ENCODE data around the gene APOL5. TPM values are rescaled to one million over a fixed set of nuclear protein-coding genes. Genes with fewer than 3 reads are reported as not detected.
"Not testable (repeated sequence)": the region's sequence is repeated elsewhere in the genome, so short reads cannot be mapped to it uniquely, and the experiment has no call there.

The APOL5 gene
- total RNA-seq (not detected), polyA plus RNA-seq (not detected)
- long read RNA-seq, donor 1: 0 reads
- long read RNA-seq, donor 2: 0 reads
- long read RNA-seq, donor 3: 0 reads
- long read RNA-seq, donor 4: 0 reads
- long read RNA-seq, donor 5: 0 reads
- long read RNA-seq, donor 6: 0 reads
- long read RNA-seq, donor 7: 0 reads
- long read RNA-seq, donor 8, partial matches to known transcripts: 5,410 of 5,415 reads
- long read RNA-seq, donor 8, other reads (novel, unspliced or antisense): 5 of 5,415 reads
- long read RNA-seq, donor 9, partial matches to known transcripts: 7,615 of 7,615 reads
- long read RNA-seq, donor 9, other reads (novel, unspliced or antisense): 0 of 7,615 reads
- long read RNA-seq, donor 10: 0 reads

- intact Hi-C loops (cut with DNase I; ENCODE audit: low total_unique reads): no loop called here
- Histone ChIP-seq H3K27me3 (no peaks in the 10 kb centered on the region), H3K9me3 (peaks cover 0 to 11% (median 4%) of the 10 kb centered on the region in 4 donors), H3K36me3 (no peaks in the 10 kb centered on the region), H3K27ac (no peak within 1 kb of the TSS), H3K4me3 (no peak within 1 kb of the TSS), H3K4me1 (no peaks in the 10 kb centered on the region)
- no peak for DNase-seq
- WGBS, 5 donors: 72 to 86% (median 85%) methylated on average over 3 of the region's 3 CpGs
- TF ChIP-seq, protein P1, sequence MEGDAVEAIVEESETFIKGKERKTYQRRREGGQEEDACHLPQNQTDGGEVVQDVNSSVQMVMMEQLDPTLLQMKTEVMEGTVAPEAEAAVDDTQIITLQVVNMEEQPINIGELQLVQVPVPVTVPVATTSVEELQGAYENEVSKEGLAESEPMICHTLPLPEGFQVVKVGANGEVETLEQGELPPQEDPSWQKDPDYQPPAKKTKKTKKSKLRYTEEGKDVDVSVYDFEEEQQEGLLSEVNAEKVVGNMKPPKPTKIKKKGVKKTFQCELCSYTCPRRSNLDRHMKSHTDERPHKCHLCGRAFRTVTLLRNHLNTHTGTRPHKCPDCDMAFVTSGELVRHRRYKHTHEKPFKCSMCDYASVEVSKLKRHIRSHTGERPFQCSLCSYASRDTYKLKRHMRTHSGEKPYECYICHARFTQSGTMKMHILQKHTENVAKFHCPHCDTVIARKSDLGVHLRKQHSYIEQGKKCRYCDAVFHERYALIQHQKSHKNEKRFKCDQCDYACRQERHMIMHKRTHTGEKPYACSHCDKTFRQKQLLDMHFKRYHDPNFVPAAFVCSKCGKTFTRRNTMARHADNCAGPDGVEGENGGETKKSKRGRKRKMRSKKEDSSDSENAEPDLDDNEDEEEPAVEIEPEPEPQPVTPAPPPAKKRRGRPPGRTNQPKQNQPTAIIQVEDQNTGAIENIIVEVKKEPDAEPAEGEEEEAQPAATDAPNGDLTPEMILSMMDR (IDR thresholded peaks at IDR 0.05): no peak
- TF ChIP-seq EP300 (IDR thresholded peaks at IDR 0.05) (no peak), POLR2AphosphoS5 (IDR thresholded peaks at IDR 0.05) (no peak), POLR2A (IDR thresholded peaks at IDR 0.05) (no peak)
Observed at GRCh38 chr22:35717572-35717971, at the start of gene APOL5. APOL5 (plus strand) TSS chr22:35717872; CDS start chr22:35717872, 0 bp downstream.

GRCh38 chr22:35674335-35674734, 43.3 kb upstream of the APOL5 start:
- intact Hi-C loops (cut with DNase I; ENCODE audit: low total_unique reads): no loop called here
- TF ChIP-seq POLR2AphosphoS5 (IDR thresholded peaks at IDR 0.05): no peak
- TF ChIP-seq, protein P1 (IDR thresholded peaks at IDR 0.05): no peak
- TF ChIP-seq POLR2A (IDR thresholded peaks at IDR 0.05): no peak
- no peak for TF ChIP-seq EP300 (IDR thresholded peaks at IDR 0.05)
- Histone ChIP-seq H3K27me3 (no peaks in the 10 kb centered on the region), H3K4me1 (no peaks in the 10 kb centered on the region), H3K4me3 (no peak overlapping the region), H3K9me3 (peaks cover 0 to 11% (median 0%) of the 10 kb centered on the region in 4 donors), H3K27ac (no peak overlapping the region), H3K36me3 (no peaks in the 10 kb centered on the region)
- no peak for DNase-seq

- 35 to 90% (median 56%) methylated on average over 1 of the region's 1 CpG for WGBS, 5 donors
- H3K4me1 ChIP-seq; H3K27me3 ChIP-seq; H3K36me3 ChIP-seq; DNase-seq; H3K27ac ChIP-seq; intact Hi-C loops (cut with DNase I; ENCODE audit: low total_unique reads); H3K4me3 ChIP-seq: not testable (repeated sequence)
- H3K9me3 ChIP-seq: peaks cover 0 to 11% (median 0%) of the 10 kb centered on the region in 4 donors
Observed at GRCh38 chr22:35676065-35676464, 41.6 kb upstream of the APOL5 start.

DNA sequence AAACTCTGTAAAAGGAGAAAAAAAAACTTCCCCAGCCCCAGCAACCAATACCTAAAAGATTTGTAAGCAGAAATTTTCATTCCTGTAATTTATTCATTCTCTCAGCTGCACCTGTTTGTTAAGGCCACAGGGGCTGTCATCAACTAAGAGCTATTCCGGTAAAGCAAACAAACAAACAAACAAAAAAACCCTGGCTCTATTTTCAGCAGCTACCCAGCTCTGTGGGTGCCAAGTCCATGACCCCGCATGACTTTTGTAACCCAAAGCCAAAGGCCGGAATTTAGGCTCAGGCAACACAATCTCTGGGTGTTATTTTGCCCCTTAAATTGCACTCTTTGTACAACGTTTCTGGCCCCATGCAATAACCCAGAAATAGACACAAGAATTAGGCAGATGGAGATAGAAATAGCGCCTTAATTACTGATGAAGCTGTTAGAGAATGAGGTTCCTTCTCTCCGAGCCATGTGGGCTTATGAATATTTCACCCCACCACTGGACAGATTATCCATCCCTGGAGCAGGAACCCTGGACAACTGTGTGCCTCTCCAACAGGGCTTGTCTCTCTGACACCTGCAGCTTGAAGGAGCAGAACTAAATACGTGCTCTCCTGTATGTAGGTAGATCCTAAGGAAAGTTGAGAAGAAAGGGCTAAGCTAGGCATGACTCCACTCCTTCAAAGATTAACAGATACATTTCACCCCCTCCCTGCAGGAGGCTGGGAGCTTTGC, 40.0 kb upstream of the APOL5 start:
- intact Hi-C loops (cut with DNase I; ENCODE audit: low total_unique reads): no loop called here
- 76 to 82% (median 80%) methylated on average over 7 of the region's 7 CpGs for WGBS, 5 donors
- H3K9me3 ChIP-seq: peaks cover 0 to 11% (median 0%) of the 10 kb centered on the region in 4 donors
- no peak overlapping the region for H3K27ac ChIP-seq
- H3K36me3 ChIP-seq: no peaks in the 10 kb centered on the region
- no peak overlapping the region for H3K4me3 ChIP-seq
- H3K4me1 ChIP-seq: no peaks in the 10 kb centered on the region
- no peak for TF ChIP-seq POLR2A (IDR thresholded peaks at IDR 0.05)
- TF ChIP-seq POLR2AphosphoS5 (IDR thresholded peaks at IDR 0.05): no peak
- TF ChIP-seq EP300 (IDR thresholded peaks at IDR 0.05): no peak
- TF ChIP-seq, protein P1 (IDR thresholded peaks at IDR 0.05): no peak
- H3K27me3 ChIP-seq: no peaks in the 10 kb centered on the region
- DNase-seq: no peak
